Ovary (tissue), 3 donors: ENCODE data around the gene AZI2.

Source experiments
- EP300 ChIP-seq: sonication (generic); formaldehyde crosslinking; IDR thresholded peaks from one replicate; pipeline ENCODE4 v1.6.1; 2017; ENCODE audit warnings: antibody characterized with exemption
- TF ChIP-seq, protein P1 (sequence below), 3 donors: fragments of 450-650 bp in 2 of 3; fragments of 200-600 bp in 1 of 3; IDR thresholded peaks; one replicate each; pipeline versions ENCODE4 v1.5.1 to v1.8.0; 2016 to 2022; ENCODE audit warnings: antibody characterized with exemption in 3 of 3, mild to moderate bottlenecking in 1 of 3
- donor health status: DM: no; HTN: no; CAD: no.

DNA sequence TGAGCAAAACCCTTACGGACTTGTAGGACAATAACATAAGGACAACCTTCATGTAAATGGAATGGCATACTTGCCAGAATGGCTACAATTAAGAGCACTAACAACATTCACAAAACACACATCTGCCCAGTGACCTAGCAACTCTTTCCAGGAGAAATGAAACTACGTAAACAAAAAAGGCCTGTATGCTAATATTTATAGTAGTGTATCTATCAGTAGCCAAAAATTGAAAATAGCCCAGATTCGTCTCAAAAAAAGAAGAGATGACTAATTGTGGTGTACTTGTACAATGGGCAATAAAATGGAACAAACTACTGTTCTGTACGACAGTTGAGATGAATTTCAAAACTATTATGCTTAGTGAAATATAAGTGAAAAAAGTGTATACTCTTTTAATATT is 68.9 kb downstream of the AZI2 start:
- no peak for TF ChIP-seq EP300
- TF ChIP-seq, protein P1, sequence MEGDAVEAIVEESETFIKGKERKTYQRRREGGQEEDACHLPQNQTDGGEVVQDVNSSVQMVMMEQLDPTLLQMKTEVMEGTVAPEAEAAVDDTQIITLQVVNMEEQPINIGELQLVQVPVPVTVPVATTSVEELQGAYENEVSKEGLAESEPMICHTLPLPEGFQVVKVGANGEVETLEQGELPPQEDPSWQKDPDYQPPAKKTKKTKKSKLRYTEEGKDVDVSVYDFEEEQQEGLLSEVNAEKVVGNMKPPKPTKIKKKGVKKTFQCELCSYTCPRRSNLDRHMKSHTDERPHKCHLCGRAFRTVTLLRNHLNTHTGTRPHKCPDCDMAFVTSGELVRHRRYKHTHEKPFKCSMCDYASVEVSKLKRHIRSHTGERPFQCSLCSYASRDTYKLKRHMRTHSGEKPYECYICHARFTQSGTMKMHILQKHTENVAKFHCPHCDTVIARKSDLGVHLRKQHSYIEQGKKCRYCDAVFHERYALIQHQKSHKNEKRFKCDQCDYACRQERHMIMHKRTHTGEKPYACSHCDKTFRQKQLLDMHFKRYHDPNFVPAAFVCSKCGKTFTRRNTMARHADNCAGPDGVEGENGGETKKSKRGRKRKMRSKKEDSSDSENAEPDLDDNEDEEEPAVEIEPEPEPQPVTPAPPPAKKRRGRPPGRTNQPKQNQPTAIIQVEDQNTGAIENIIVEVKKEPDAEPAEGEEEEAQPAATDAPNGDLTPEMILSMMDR (IDR thresholded peaks at IDR 0.05), result no peak
